T47D (cell line): ENCODE measurements around the gene PHACTR3.
"Not testable (repeated sequence)": the region's sequence is repeated elsewhere in the genome, so short reads cannot be mapped to it uniquely, and the experiment has no call there.

Experiments used
- DNase-seq, 2 experiments: peaks; one replicate each; pipeline versions ENCODE4 v3.0.0 to v3.0.0-alpha.2; 2011 to 2012; ENCODE audit warnings: low read depth in 1 of 2, low spot score in 1 of 2
- JUND ChIP-seq: IDR thresholded peaks from 2 replicates; pipeline ENCODE4 v1.6.1; 2012; ENCODE audit warnings: low read depth
- in situ Hi-C: cut with HindIII; loops from 2 replicates; pipeline ENCODE4 v1.10.0; 2016; ENCODE audit warnings: low sequenced_read_pairs, low pct_unique_long_range_greater_than_20kb

Gene PHACTR3

DNA sequence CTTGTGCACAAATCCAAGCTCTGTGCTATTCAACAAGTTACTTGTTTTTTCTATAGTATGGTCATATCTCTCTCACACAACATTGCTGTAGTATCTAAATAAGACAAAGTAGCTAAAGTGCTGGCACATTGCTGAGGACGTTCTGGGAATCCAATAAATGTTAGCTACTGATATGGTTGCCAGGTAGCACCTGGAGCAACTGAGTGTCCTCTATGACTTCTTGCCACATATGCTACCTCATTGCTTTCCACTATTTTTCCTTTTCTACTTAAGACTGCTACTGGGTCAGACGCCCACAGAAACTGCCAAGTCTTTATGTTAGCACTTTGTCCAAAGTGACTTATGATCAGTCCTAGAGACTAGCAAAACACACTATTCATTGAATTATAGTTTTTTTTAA lies 243.8 kb downstream of the PHACTR3 start:
- no peak for TF ChIP-seq JUND
- no peak for DNase-seq
- in situ Hi-C loops, result no loop called here

DNA sequence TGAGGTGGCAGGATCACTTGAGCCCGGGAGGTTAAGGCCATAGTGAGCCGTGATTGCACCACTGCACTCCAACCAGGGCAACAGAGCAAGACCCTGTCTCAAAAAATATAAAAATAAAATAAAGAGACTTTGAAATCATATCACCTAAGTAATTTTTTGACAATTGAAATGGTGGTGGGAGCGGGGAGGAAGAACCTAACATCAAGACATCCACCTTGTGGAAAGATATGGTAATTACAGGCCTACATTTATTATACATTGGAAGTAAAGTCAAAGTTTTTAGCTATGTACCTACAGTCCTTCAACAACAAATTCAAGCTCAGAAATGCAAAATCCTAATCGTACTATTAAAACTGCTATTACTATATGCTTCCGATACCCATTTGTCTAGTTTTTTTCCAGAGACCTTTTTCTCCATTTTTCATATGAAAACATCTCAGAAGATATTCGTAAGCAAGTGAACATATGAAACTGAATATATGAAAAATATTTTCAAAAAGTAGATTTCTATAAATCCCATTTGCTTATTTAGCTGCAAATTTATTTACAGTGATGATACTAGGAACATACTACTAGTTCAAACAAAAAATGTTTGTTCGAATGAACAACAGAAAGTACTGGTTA lies 245.8 kb downstream of the PHACTR3 start:
- no peak for TF ChIP-seq JUND
- in situ Hi-C loops, result no loop called here
- DNase-seq, result peak; percentile 50 to 68

DNA sequence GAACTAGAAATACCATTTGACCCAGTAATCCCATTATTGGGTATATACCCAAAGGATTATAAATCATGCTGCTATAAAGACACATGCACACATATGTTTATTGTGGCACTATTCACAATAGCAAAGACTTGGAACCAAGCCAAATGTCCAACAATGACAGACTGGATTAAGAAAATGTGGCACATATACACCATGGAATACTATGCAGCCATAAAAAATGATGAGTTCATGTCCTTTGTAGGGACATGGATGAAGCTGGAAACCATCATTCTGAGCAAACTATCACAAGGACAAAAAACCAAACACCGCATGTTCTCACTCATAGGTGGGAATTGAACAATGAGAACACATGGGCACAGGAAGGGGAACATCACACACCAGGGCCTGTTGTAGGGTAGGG lies 252.2 kb downstream of the PHACTR3 start:
- in situ Hi-C loops, DNase-seq: not testable (repeated sequence)

DNA sequence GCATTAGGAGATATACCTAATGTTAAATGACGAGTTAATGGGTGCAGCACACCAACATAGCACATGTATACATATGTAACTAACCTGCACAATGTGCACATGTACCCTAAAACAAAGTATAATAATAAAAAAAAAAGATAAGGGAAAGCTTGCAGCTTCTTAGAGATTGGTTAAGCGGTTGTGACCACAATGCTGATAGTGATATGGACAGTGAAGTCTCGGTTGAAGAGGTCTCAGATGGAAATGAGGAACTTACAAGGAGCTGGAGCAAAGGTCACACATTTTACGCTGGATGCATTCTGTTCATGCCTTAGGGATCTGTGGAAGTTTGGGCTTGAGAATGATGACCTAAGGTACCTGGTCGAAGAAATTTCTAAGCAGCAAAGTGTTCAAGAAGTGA lies 252.6 kb downstream of the PHACTR3 start:
- DNase-seq, in situ Hi-C loops: not testable (repeated sequence)

DNA sequence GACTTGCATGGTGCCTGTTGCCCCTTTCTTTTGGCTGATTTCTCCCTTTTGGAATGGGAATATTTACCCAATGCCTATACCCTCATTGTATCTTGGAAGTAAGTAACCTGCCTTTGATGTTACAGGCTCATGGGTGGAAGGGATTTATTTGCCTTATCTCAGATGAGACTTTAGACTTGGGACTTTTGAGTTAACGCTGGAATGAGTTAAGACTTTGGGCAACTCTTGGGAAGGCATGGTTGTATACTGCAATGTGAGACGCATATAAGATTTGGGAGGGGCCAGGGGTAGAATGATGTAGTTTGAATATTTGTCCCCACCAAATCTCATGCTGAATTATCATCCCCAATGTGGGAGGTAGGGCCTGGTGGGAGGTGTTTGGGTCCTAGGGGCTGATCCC lies 253.6 kb downstream of the PHACTR3 start:
- in situ Hi-C loops, result no loop called here
- DNase-seq, result no peak
- no peak for TF ChIP-seq JUND

DNA sequence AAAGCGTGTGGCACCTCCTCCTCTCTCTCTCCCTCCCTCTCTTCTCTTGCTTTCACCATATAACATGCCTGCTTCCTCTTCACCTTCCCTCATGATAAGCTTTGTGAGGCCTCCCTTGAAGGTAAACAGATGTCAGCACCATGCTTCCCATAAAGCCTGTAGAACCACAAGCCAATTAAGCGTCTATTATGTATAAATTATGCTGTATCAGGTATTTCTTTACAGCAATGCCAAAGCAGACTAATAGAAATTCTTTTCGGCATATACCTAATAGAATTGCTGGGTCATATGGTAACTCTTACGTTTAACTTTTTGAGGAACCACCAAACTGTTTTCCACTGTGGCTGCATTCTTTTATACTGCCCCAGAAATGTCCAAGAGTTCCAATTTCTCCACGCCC lies 254.1 kb downstream of the PHACTR3 start:
- TF ChIP-seq JUND, result no peak
- DNase-seq, result no peak
- in situ Hi-C loops, result no loop called here

DNA sequence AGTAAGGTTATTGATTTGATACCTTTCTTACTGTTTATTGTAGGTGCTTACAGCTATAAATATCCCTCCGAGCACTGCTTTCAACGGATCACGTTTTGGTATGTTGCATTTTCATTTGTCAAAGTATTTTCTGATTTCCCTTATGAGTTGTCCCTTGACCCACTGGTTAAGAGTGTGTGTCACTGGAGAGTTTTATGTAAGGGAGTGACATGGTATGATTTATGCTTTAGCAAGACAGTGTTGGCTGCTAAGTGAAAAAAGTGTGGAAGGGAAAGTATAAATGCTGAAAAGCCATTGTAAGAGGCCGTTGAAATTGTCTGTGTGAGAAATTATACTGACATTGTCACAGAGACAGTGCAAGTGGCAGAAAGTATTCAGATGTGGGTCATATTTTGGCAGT lies 257.1 kb downstream of the PHACTR3 start:
- no peak for TF ChIP-seq JUND
- in situ Hi-C loops, result no loop called here
- DNase-seq, result no peak

DNA sequence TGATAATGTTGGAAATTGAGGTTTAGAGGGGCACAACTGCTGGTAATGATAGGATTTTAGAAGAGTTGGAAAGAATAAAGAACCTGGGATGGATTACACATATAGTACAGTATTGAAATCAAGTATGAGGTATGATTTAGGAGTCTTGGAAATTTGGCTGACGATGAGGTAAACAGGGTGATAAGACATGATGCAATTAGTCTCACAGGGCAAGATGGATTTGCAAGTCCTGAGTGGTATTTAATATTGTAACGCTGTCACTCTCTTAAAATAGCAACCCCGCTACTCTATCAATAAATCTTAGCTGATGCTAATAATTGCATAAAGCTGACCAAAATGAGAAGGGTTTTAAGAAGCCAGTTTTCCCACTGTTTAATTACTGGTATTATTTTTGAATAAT lies 258.7 kb downstream of the PHACTR3 start:
- in situ Hi-C loops, result no loop called here
- no peak for DNase-seq
- TF ChIP-seq JUND, result no peak

DNA sequence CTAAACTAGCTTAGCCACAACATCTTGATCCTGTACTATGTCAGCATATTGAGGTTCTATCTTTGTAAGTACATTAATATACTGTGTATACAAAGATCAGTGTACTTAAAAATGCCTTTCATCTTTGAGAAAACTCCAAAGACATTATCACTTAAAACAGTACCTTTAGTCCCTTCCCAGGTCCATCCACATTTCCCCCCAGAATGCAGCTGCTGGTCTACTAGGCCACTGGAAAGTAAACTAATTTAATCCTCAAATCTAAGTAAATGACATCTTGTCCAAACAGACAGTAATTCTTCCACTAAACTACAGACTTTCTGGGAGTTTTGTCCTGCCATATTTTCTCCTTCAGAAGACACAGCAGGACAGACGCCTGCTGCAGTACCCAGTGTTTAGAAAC lies 260.4 kb downstream of the PHACTR3 start:
- DNase-seq, result no peak
- in situ Hi-C loops, result no loop called here
- TF ChIP-seq JUND, result no peak

DNA sequence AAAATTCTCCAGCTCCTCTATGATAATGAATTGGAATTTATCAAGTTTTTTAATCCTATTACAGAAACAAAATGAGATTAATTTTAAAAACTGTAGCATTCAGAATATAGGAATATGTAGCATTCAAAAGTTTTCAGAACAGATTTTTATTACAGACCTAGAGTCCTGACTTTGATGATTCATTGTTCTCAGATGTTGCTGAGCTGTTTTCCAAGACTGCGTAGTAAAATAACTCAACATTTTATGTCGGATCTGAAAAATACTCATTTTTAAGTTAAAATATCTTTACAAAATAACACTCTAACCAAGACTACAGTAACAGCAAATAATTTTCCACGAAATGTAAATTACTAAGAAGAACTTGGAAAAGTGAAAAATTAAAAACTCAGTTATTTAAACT lies 262.0 kb downstream of the PHACTR3 start:
- no peak for DNase-seq
- TF ChIP-seq JUND, result no peak
- in situ Hi-C loops, result no loop called here

DNA sequence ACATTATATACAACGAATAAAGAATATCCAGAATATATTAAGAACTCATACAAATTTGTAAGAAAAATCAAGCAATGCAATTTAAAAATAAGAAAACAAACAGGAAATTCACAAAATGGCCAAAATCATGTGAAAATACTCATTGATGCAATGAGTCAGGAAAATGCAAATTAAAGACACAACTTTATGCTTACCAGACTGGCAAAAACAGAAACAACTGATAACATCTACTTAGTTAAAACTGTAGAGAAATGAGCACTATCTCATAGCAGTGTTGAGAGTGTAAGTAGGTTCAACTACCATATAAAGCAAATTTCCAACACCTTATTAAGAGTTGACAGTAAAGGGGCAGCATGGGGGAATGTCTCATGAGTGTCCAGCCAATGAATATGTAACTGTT lies 266.8 kb downstream of the PHACTR3 start:
- in situ Hi-C loops, result no loop called here
- DNase-seq, result no peak
- no peak for TF ChIP-seq JUND

DNA sequence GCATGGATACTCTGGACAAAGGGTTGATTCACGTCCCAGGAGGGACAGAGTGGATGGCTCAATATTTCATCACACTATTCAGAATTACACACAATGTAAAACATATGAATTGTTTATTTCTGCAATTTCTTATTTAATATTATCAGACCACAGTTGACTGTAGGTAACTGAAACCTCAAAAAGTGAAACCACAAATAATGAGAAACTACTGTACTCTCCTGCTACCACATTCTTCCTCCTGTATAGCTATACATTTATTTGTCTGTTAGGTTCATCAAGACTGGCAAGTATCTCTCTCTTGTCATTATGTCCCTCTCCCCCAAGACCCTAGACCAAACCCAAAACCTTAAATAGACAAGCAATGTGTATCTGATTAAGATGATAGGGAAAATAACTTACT lies 269.1 kb downstream of the PHACTR3 start:
- no peak for TF ChIP-seq JUND
- DNase-seq, result no peak
- in situ Hi-C loops, result no loop called here

DNA sequence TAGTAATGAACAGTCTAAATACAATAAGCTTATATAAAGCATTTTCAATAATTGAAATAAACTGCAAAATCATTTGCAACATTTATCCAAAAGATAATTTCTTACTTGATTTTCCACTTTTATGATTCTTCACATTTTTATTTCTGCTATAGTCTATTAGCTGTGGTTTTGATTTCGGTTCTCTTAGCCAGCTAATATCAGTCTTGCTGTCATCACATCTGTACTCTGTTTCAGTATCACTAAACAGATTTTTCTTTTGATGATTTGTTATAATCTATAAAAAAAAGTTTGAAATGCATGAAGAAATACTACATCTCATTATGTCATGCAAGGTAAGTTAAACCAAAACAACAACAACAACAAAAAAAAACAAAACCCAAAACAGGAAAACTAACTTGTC lies 275.9 kb downstream of the PHACTR3 start:
- in situ Hi-C loops, result no loop called here
- no peak for DNase-seq
- no peak for TF ChIP-seq JUND

DNA sequence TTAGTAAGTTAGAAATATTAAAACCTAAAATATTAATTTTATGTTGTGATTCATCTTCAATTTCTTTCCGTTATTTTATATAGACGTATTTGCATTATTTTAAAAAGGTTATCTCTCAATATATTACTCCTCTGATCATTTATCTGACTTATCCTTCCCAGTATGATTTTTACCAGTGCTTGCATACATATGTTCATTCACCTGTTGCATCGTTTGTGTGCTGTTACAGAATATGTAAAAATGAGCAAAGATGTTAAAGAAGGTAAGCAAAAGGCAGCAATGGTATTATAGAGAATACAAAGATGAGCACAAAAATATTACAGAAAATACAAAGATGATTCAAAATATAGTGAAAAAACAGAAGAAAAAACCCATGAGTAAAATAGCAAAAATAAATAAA lies 280.2 kb downstream of the PHACTR3 start:
- no peak for DNase-seq
- in situ Hi-C loops, result no loop called here
- no peak for TF ChIP-seq JUND
